ENCODE measurements around the gene TGFB1I1.
"Not testable (repeated sequence)": the region's sequence is repeated elsewhere in the genome, so short reads cannot be mapped to it uniquely, and the experiment has no call there.

The TGFB1I1 gene

DNA sequence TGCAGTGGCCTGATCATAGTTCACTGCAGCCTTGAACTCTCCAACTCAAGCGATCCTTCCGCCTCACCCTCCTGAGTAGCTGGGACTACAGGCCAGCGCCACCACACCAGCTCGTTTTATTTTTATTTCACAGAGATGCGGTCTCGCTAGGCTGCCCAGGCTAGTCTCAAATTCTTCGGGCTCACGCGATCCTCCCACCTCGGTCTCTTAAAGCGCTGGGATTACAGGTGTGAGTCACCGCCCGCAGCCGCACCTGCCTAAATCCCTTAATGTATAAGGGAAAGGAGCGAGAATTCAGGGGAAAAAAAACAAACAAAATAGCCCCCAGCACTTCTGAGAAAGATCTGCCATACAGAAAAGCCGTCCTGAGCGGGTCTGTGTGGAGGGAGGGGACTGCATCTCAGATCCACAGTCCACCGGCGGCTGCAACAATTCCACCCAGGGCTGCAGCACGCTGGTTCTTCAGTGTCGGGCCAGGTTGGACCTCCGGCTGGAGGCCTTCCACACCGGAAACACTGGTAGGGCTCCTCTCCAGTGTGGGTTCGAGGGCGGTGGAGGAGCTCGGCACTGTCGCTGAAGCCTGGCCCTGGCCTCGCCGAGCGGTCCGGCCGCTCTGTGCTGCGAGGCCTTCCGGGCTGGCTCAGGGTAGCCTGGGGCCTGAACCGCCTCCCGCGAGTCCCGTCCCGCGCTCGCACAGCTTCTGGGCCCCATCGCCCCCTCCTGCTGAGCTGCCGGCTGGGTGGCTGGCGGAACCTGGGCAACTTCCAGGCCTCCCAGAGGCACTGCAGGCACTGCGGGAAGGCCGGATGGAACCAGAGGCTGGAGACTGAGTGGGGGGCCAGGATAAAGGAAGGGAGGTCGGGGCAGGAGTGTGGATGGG lies 36.4 kb upstream of the TGFB1I1 start:
- Histone ChIP-seq H3K9me3 (ENCODE audit: control insufficient read depth, insufficient read depth, low read length) (no peaks in the 10 kb centered on the region), H3K27me3 (ENCODE audit: control insufficient read depth, insufficient read depth, low read length) (no peaks in the 10 kb centered on the region), H3K4me1 (ENCODE audit: control insufficient read depth, insufficient read depth, low read length) (no peaks in the 10 kb centered on the region), H3K27ac (ENCODE audit: low read length) (no peak overlapping the region), H3K36me3 (ENCODE audit: control insufficient read depth, insufficient read depth, low read length) (no peaks in the 10 kb centered on the region), H3K4me3 (ENCODE audit: low read length) (no peak overlapping the region)
- DNase-seq (ENCODE audit: low read depth, low spot score) = no peak
- WGBS (ENCODE audit: insufficient coverage, insufficient read length) = no CpG with 5 or more reads among the region's 47 CpGs

DNA sequence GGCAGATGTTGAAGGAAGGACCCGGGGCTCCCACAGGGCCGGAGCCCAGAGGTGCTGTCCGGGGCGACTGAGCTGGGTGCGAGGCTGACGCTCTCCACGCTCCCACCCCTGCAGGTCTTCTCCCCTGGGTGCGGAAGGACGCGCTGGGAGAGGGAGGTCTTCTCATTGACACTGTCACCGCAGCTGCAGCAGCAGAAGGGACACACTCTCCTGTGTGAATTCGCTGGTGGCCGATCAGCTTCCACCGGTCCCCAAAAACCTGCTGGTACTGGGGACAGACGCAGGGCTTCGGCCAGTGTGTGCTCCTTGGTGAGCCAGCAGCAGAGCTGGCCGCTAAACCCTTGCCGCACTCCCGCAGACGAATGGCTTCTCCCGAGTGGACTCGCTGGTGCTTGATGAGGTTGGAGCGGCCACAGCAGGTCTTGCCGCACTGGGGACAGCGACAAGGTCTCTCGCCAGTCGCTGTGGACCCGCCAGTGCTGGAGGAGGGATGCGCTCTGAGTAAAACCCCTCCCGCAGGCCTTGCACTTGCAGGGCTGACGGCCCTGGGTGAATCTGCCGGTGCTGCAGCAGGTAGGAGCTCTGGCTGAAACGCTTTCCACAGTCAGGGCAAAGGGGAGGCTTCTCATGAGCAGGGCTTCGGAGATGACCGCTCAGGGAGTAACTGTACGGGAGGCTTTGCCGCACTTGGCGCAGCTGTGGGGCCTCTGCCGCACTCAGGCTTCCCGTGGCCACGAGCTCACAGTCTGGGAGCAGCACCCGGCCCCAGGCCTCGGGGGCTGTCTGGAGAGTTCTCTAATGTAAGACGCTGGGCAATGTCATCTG lies 35.5 kb upstream of the TGFB1I1 start:
- H3K27ac ChIP-seq (ENCODE audit: low read length) = no peak overlapping the region
- no peaks in the 10 kb centered on the region for H3K4me1 ChIP-seq (ENCODE audit: control insufficient read depth, insufficient read depth, low read length)
- no peak for DNase-seq (ENCODE audit: low read depth, low spot score)
- H3K27me3 ChIP-seq (ENCODE audit: control insufficient read depth, insufficient read depth, low read length) = no peaks in the 10 kb centered on the region
- no peaks in the 10 kb centered on the region for H3K36me3 ChIP-seq (ENCODE audit: control insufficient read depth, insufficient read depth, low read length)
- H3K4me3 ChIP-seq (ENCODE audit: low read length) = no peak overlapping the region
- WGBS (ENCODE audit: insufficient coverage, insufficient read length) = no CpG with 5 or more reads among the region's 44 CpGs
- no peaks in the 10 kb centered on the region for H3K9me3 ChIP-seq (ENCODE audit: control insufficient read depth, insufficient read depth, low read length)

DNA sequence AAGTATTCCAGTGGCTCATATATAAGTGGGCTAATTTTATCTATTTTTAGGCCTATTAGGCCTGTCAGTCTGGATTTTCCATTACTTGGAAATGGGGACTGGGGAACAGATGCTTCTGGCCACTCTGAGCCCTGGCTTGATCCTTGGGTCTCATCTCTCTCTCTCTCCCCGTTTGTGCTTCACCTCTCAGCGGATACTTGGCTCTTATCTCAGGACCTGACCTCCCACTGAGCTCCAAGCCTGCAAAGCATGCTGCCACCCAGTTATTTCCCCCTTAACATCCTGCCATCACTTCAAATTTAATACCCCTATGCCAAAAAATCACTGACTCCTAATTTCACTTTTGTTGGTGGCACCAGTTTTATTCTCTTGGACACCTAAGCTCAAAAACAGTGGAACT lies 33.5 kb upstream of the TGFB1I1 start:
- no peak overlapping the region for H3K27ac ChIP-seq (ENCODE audit: low read length)
- no CpG with 5 or more reads among the region's 2 CpGs for WGBS (ENCODE audit: insufficient coverage, insufficient read length)
- H3K4me1 ChIP-seq (ENCODE audit: control insufficient read depth, insufficient read depth, low read length) = no peaks in the 10 kb centered on the region; the same call in 1 of the 2 replicates
- H3K36me3 ChIP-seq (ENCODE audit: control insufficient read depth, insufficient read depth, low read length) = no peaks in the 10 kb centered on the region
- no peaks in the 10 kb centered on the region for H3K9me3 ChIP-seq (ENCODE audit: control insufficient read depth, insufficient read depth, low read length)
- H3K27me3 ChIP-seq (ENCODE audit: control insufficient read depth, insufficient read depth, low read length) = no peaks in the 10 kb centered on the region
- H3K4me3 ChIP-seq (ENCODE audit: low read length) = no peak overlapping the region
- no peak for DNase-seq (ENCODE audit: low read depth, low spot score)

DNA sequence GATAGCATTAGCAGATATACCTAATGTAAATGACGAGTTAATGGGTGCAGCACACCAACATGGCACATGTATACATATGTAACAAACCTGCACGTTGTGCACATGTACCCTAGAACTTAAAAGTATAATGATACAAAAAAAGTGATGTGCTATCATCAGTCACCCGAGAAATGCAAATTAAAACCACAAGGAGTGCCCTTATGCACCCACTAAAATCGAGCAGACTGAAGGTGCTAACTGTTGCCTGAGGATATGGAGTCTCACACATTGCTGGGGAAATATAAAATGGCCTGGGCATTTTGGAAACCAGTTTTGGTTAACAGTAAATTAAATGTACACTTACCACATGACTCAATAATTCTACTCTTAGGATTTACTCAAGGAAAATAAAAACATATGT lies 32.9 kb upstream of the TGFB1I1 start:
- not testable (repeated sequence) for H3K4me1 ChIP-seq (ENCODE audit: control insufficient read depth, insufficient read depth, low read length); H3K36me3 ChIP-seq (ENCODE audit: control insufficient read depth, insufficient read depth, low read length); DNase-seq (ENCODE audit: low read depth, low spot score); H3K9me3 ChIP-seq (ENCODE audit: control insufficient read depth, insufficient read depth, low read length); H3K4me3 ChIP-seq (ENCODE audit: low read length); H3K27ac ChIP-seq (ENCODE audit: low read length); H3K27me3 ChIP-seq (ENCODE audit: control insufficient read depth, insufficient read depth, low read length)
- WGBS (ENCODE audit: insufficient coverage, insufficient read length) = no CpG with 5 or more reads among the region's 4 CpGs

DNA sequence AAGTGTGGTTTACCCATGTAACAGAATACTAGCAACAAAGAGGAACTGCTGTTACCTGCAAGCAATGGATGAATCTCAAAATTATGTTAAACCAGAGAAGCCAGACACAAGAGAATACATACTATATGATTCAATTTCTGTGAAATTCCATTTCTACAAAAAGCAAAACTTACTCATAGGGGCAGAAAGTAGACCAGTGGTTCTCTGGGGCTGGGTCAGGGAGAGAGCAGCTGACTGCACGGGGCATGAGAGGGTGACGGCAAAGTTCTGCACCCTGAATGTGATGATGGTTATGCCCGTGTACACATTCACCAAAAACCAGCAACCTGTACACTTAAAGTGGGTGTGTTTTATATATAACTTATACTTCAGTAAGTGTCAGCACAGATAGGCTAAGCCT lies 32.4 kb upstream of the TGFB1I1 start:
- H3K9me3 ChIP-seq (ENCODE audit: control insufficient read depth, insufficient read depth, low read length) = no peaks in the 10 kb centered on the region
- H3K4me3 ChIP-seq (ENCODE audit: low read length) = no peak overlapping the region
- WGBS (ENCODE audit: insufficient coverage, insufficient read length) = no CpG with 5 or more reads among the region's 3 CpGs
- no peak for DNase-seq (ENCODE audit: low read depth, low spot score)
- H3K27ac ChIP-seq (ENCODE audit: low read length) = no peak overlapping the region
- no peaks in the 10 kb centered on the region; the same call in 1 of the 2 replicates for H3K4me1 ChIP-seq (ENCODE audit: control insufficient read depth, insufficient read depth, low read length)
- H3K36me3 ChIP-seq (ENCODE audit: control insufficient read depth, insufficient read depth, low read length) = no peaks in the 10 kb centered on the region
- H3K27me3 ChIP-seq (ENCODE audit: control insufficient read depth, insufficient read depth, low read length) = no peaks in the 10 kb centered on the region

DNA sequence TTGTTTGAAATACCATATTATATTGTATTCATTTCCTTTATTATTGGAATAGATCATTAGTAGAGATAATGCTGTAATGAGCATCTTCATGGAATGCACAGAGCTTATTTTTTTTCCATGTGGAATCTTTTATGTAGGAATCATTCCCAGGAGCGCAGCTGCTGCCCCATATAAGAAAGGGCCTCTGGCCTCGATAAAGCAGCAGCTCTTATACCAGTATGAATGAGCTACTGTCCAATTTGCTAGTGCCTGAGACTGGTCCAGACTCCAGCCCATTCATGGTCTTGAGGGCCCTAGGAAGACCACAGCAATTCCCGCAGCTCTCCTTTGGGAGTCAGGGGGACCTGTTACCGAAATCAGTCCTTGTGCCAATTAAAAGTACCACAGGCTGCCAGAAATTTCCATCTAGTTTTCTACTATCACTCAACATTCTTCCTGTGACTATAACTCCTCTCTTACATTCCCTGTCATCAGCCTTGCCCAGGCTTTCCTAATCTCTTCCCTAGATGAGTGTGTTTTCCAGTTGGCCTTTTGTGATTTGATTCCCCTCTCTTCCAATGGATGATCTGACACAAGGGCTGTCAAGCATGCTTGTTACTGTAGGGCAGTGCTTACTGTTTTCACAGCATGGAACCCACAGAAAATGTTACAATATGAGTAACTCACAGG lies 31.3 kb upstream of the TGFB1I1 start:
- Histone ChIP-seq H3K27ac (ENCODE audit: low read length) (no peak overlapping the region), H3K27me3 (ENCODE audit: control insufficient read depth, insufficient read depth, low read length) (no peaks in the 10 kb centered on the region), H3K9me3 (ENCODE audit: control insufficient read depth, insufficient read depth, low read length) (no peaks in the 10 kb centered on the region), H3K4me1 (ENCODE audit: control insufficient read depth, insufficient read depth, low read length) (no peaks in the 10 kb centered on the region; the same call in 1 of the 2 replicates), H3K4me3 (ENCODE audit: low read length) (no peak overlapping the region), H3K36me3 (ENCODE audit: control insufficient read depth, insufficient read depth, low read length) (no peaks in the 10 kb centered on the region)
- WGBS (ENCODE audit: insufficient coverage, insufficient read length) = no CpG with 5 or more reads among the region's 4 CpGs
- DNase-seq (ENCODE audit: low read depth, low spot score) = no peak

DNA sequence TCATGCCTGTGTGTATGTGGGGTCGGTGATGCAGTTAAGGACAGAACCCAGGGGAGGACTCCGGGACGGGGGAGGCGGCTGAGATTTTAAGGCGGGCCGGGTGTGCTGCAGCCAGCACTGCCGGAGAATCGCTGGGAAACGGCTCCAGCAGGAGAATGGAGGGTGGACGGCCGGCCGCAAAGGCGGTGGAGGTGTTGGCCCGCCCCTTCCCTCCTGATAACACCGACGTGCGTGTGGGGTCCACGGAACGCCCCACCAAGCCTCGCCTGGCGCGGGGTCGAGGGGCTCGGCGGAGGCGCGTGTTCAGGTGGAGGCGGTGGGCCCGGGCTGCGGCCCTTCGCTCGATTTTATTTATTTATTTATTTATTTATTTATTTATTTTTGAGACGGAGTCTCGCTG lies 30.0 kb upstream of the TGFB1I1 start:
- no peak for DNase-seq (ENCODE audit: low read depth, low spot score)
- Histone ChIP-seq H3K27ac (ENCODE audit: low read length) (no peak overlapping the region), H3K4me3 (ENCODE audit: low read length) (no peak overlapping the region), H3K9me3 (ENCODE audit: control insufficient read depth, insufficient read depth, low read length) (no peaks in the 10 kb centered on the region), H3K4me1 (ENCODE audit: control insufficient read depth, insufficient read depth, low read length) (no peaks in the 10 kb centered on the region; the same call in 1 of the 2 replicates), H3K27me3 (ENCODE audit: control insufficient read depth, insufficient read depth, low read length) (no peaks in the 10 kb centered on the region), H3K36me3 (ENCODE audit: control insufficient read depth, insufficient read depth, low read length) (no peaks in the 10 kb centered on the region)
- no CpG with 5 or more reads among the region's 34 CpGs for WGBS (ENCODE audit: insufficient coverage, insufficient read length)

DNA sequence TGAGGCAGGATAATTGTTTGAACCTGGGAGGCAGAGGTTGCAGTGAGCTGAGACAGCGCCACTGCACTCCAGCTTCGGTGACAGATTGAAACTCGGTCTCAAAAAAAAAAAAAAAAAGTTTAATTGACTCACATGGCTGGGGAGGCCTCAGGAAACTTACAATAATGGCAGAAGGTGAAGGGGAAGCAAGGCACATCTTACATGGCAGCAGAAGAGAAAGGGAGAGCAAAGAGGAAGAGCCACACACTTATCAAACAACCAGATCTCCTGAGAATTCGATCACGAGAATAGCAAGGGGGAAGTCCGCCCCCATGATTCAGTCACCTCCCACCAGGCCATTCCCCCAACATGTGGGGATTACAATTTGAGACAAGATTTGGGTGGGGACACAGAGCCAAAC lies 26.0 kb upstream of the TGFB1I1 start:
- not testable (repeated sequence) for H3K36me3 ChIP-seq (ENCODE audit: control insufficient read depth, insufficient read depth, low read length); H3K9me3 ChIP-seq (ENCODE audit: control insufficient read depth, insufficient read depth, low read length); H3K27me3 ChIP-seq (ENCODE audit: control insufficient read depth, insufficient read depth, low read length); DNase-seq (ENCODE audit: low read depth, low spot score); H3K4me3 ChIP-seq (ENCODE audit: low read length); H3K27ac ChIP-seq (ENCODE audit: low read length); H3K4me1 ChIP-seq (ENCODE audit: control insufficient read depth, insufficient read depth, low read length)
- no CpG with 5 or more reads among the region's 6 CpGs for WGBS (ENCODE audit: insufficient coverage, insufficient read length)

DNA sequence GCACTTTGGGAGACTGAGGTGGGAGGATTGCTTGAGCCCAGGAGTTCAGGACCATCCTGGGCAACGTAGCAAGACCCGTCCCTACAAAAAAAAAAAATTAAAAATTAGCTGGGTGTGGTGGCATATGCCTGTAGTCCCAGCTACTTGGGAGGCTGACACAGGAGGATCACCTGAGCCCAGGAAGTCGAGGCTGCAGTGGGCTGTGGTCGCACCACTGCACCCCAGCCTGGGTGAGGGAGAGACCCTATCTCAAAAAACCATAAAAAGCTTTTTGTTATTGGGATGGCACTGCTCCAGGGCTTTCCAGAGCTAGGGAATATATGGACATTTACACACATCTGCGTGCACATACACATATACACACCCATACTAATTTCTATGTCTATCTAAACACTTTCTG lies 20.8 kb upstream of the TGFB1I1 start:
- no CpG with 5 or more reads among the region's 5 CpGs for WGBS (ENCODE audit: insufficient coverage, insufficient read length)
- Histone ChIP-seq H3K4me1 (ENCODE audit: control insufficient read depth, insufficient read depth, low read length) (peaks cover 7% of the 10 kb centered on the region), H3K27ac (ENCODE audit: low read length) (no peak overlapping the region)

DNA sequence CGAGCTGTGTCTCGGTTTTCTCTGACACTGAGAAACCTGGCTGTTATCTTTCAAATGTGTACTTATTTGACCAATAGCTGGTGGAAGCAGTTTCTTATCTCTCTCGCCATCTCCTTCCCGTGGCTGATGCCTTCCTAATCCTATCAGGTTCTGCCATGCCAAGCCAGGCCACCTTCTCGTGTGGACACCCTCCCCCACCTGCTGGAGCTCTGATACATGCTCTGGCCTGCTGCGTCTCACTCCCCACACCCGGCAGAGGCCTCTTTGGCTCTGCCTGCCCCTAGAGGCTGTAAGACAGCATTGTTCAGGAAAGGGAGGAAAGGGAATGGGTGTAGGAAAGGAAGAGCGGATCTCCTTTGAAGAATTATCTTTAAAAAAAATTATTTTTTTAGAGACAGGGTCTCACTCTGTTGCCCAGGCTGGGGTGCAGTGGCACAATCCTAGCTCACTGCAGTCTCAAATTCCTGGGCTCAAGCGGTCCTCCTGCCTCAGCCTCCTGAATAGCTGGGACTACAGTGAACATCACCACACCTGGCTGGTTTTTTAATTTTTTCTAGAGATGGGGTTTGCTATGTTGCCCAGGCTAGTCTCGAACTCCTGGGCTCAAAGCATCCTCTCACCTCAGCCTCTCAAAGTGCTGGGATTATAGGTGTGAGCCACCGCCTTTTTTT lies 20.1 kb upstream of the TGFB1I1 start:
- no CpG with 5 or more reads among the region's 11 CpGs for WGBS (ENCODE audit: insufficient coverage, insufficient read length)
- H3K27ac ChIP-seq (ENCODE audit: low read length) = no peak overlapping the region
- no peak for DNase-seq (ENCODE audit: low read depth, low spot score)
- no peak overlapping the region for H3K4me3 ChIP-seq (ENCODE audit: low read length)
- no peaks in the 10 kb centered on the region for H3K27me3 ChIP-seq (ENCODE audit: control insufficient read depth, insufficient read depth, low read length)
- H3K36me3 ChIP-seq (ENCODE audit: control insufficient read depth, insufficient read depth, low read length) = no peaks in the 10 kb centered on the region
- no peaks in the 10 kb centered on the region for H3K9me3 ChIP-seq (ENCODE audit: control insufficient read depth, insufficient read depth, low read length)
- peaks cover 7% of the 10 kb centered on the region for H3K4me1 ChIP-seq (ENCODE audit: control insufficient read depth, insufficient read depth, low read length)

More for the DNA sequence above, 20.8 kb upstream of the TGFB1I1 start:
- Histone ChIP-seq H3K27me3 (ENCODE audit: control insufficient read depth, insufficient read depth, low read length) (no peaks in the 10 kb centered on the region), H3K9me3 (ENCODE audit: control insufficient read depth, insufficient read depth, low read length) (no peaks in the 10 kb centered on the region), H3K36me3 (ENCODE audit: control insufficient read depth, insufficient read depth, low read length) (no peaks in the 10 kb centered on the region), H3K4me3 (ENCODE audit: low read length) (no peak overlapping the region)
- DNase-seq (ENCODE audit: low read depth, low spot score) = no peak

All from iPS DF 6.9 (cell line).